Retinal pigment epithelial cell (primary cell): ENCODE data around the gene CEND1.

Experiments
- DNase-seq: peaks from one replicate; pipeline ENCODE4 v3.0.0-alpha.2; 2010; ENCODE audit warnings: low read depth
- H3K4me3 ChIP-seq: 2 replicates; pipeline ENCODE4 v1.5.1; 2011; ENCODE audit warnings: mild to moderate bottlenecking, low read length, control low read depth, moderate library complexity
- CTCF ChIP-seq: conservative IDR thresholded peaks from 2 replicates; pipeline ENCODE4 v1.5.1; 2011; ENCODE audit warnings: low read depth, low read length, control low read depth, inconsistent platforms

Gene CEND1

GRCh38 chr11:827146-827896 lies 37.4 kb upstream of the CEND1 start:
- no peak for DNase-seq

GRCh38 chr11:826836-827145 lies 36.9 kb upstream of the CEND1 start:
- no peak for TF ChIP-seq CTCF
- peak overlapping the region; percentile 44 for H3K4me3 ChIP-seq
- DNase-seq, result no peak

More at GRCh38 chr11:827146-827896, 37.4 kb upstream of the CEND1 start:
- H3K4me3 ChIP-seq, result peak overlapping the region; percentile 44
- TF ChIP-seq CTCF, result no peak

- no peak for DNase-seq
- H3K4me3 ChIP-seq, result no peak overlapping the region
- TF ChIP-seq CTCF, result no peak
Measured at GRCh38 chr11:826227-826621, 36.3 kb upstream of the CEND1 start.

GRCh38 chr11:825366-826226 lies 35.7 kb upstream of the CEND1 start:
- H3K4me3 ChIP-seq, result no peak overlapping the region
- no peak for TF ChIP-seq CTCF
- DNase-seq, result no peak

GRCh38 chr11:824942-825341 lies 35.1 kb upstream of the CEND1 start:
- TF ChIP-seq CTCF, result no peak
- no peak for DNase-seq
- H3K4me3 ChIP-seq, result no peak overlapping the region

GRCh38 chr11:824292-824880 lies 34.5 kb upstream of the CEND1 start:
- H3K4me3 ChIP-seq, result no peak overlapping the region
- no peak for TF ChIP-seq CTCF
- DNase-seq, result no peak
